HL-60 (cell line): ENCODE results near the gene MYH10.

Experiments used
- DNase-seq, 2 experiments: peaks; one replicate each; pipeline ENCODE4 v3.0.0-alpha.2; 2010 to 2020; ENCODE audit warnings: low read depth in 1 of 2, low spot score in 1 of 2
- H3K27ac ChIP-seq: fragments of 250-450 bp; sonication (Bioruptor Pico); replicated peaks from 2 replicates; pipeline ENCODE4 v1.5.1; 2020; ENCODE audit warnings: mild to moderate bottlenecking, moderate library complexity
- H3K27me3 ChIP-seq: fragments of 250-450 bp; sonication (Bioruptor Pico); 2 replicates; pipeline ENCODE4 v1.5.1; 2021; ENCODE audit warnings: mild to moderate bottlenecking, moderate library complexity; ENCODE audit not compliant: insufficient read depth, poor library complexity, severe bottlenecking
- H3K4me3 ChIP-seq: replicated peaks from 2 replicates; pipeline ENCODE4 v1.5.1; 2011; ENCODE audit warnings: mild to moderate bottlenecking, control low read depth, low read length; ENCODE audit not compliant: insufficient read depth
- GABPA ChIP-seq: IDR thresholded peaks from 2 replicates; pipeline ENCODE4 v1.6.1; 2012; ENCODE audit warnings: low read depth
- POLR2AphosphoS5 ChIP-seq: IDR thresholded peaks from 2 replicates; pipeline ENCODE4 v1.6.1; 2012; ENCODE audit warnings: low read depth
- SPI1 ChIP-seq: IDR thresholded peaks from 2 replicates; pipeline ENCODE4 v1.6.1; 2012; ENCODE audit warnings: low read depth, mild to moderate bottlenecking, borderline replicate concordance
- TF ChIP-seq, protein P1 (sequence below): IDR thresholded peaks from 2 replicates; pipeline ENCODE4 v1.6.1; 2012; ENCODE audit warnings: low read depth; ENCODE audit not compliant: insufficient replicate concordance
- TF ChIP-seq, protein P2 (sequence below): IDR thresholded peaks from one replicate; pipeline ENCODE4 v1.5.1; 2011; ENCODE audit warnings: low read length, control low read depth, inconsistent platforms; ENCODE audit not compliant: insufficient read depth

The MYH10 gene

DNA sequence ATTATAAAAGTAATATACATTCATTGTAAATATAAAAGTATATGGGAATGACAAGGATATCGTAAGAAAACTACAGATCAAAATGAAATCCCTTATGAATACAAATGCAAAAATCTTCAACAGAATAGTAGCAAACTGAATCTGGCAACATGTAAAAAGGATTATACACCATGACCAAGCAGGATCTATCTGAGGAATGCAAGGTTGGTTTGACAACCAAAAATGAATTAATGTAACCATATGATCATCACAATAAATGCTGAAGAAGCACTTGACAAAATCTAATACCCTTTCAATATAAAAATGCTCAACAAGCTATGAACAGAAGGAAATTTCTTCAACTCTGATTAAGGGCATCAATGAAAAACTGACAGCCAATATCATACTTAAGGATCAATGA is 146.1 kb downstream of the MYH10 start:
- Histone ChIP-seq H3K4me3 (no peak overlapping the region), H3K27ac (no peak overlapping the region), H3K27me3 (no peaks in the 10 kb centered on the region)
- no peak for DNase-seq
- TF ChIP-seq GABPA (no peak), SPI1 (no peak)
- TF ChIP-seq, protein P1, sequence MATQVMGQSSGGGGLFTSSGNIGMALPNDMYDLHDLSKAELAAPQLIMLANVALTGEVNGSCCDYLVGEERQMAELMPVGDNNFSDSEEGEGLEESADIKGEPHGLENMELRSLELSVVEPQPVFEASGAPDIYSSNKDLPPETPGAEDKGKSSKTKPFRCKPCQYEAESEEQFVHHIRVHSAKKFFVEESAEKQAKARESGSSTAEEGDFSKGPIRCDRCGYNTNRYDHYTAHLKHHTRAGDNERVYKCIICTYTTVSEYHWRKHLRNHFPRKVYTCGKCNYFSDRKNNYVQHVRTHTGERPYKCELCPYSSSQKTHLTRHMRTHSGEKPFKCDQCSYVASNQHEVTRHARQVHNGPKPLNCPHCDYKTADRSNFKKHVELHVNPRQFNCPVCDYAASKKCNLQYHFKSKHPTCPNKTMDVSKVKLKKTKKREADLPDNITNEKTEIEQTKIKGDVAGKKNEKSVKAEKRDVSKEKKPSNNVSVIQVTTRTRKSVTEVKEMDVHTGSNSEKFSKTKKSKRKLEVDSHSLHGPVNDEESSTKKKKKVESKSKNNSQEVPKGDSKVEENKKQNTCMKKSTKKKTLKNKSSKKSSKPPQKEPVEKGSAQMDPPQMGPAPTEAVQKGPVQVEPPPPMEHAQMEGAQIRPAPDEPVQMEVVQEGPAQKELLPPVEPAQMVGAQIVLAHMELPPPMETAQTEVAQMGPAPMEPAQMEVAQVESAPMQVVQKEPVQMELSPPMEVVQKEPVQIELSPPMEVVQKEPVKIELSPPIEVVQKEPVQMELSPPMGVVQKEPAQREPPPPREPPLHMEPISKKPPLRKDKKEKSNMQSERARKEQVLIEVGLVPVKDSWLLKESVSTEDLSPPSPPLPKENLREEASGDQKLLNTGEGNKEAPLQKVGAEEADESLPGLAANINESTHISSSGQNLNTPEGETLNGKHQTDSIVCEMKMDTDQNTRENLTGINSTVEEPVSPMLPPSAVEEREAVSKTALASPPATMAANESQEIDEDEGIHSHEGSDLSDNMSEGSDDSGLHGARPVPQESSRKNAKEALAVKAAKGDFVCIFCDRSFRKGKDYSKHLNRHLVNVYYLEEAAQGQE, result no peak
- TF ChIP-seq, protein P2, sequence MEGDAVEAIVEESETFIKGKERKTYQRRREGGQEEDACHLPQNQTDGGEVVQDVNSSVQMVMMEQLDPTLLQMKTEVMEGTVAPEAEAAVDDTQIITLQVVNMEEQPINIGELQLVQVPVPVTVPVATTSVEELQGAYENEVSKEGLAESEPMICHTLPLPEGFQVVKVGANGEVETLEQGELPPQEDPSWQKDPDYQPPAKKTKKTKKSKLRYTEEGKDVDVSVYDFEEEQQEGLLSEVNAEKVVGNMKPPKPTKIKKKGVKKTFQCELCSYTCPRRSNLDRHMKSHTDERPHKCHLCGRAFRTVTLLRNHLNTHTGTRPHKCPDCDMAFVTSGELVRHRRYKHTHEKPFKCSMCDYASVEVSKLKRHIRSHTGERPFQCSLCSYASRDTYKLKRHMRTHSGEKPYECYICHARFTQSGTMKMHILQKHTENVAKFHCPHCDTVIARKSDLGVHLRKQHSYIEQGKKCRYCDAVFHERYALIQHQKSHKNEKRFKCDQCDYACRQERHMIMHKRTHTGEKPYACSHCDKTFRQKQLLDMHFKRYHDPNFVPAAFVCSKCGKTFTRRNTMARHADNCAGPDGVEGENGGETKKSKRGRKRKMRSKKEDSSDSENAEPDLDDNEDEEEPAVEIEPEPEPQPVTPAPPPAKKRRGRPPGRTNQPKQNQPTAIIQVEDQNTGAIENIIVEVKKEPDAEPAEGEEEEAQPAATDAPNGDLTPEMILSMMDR, result no peak

DNA sequence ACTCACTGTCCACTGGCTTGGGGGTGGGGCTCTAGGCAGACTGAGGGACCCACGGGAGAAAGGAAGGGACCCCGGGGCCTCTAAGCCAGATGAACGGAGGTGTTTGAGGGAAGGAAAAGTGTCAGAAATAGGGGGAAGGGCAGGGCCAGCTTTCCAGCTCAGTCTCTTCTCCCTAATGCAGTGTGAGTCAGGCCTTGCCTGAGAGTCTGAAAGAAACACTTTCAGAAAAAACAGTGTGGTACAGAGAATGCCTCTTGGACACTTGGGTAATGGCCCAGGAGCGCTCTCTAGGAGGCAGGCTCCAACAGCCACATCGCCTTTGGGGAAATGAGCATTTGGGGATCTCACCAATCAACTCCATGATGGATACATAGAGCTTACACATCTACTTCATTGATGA is 148.0 kb downstream of the MYH10 start:
- no peak for DNase-seq
- TF ChIP-seq, protein P1, result no peak
- TF ChIP-seq POLR2AphosphoS5 (no peak), GABPA (no peak)
- TF ChIP-seq, protein P2, result no peak
- H3K27me3 ChIP-seq, result no peaks in the 10 kb centered on the region

DNA sequence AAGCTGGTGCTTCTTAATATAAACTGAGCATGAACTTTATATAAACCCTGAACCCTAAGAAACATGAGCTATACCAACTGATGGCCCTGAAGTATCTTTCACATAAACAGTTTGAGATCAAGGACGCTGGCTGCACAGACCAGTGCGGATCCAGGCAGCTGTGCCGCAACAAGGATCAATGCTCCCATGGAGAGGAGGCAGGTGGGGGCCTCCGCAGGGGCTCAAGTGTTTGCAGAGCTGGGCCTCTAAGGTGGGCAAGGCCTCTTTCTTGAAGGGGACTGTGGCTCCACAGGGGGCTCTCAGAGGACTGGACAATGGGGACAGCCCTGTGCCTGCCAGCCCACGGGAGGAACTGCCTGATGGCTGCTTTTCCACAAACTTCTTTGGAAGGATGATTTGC is 148.8 kb downstream of the MYH10 start:
- H3K4me3 ChIP-seq, result no peak overlapping the region
- TF ChIP-seq POLR2AphosphoS5 (no peak), SPI1 (no peak), GABPA (no peak)
- TF ChIP-seq, protein P1, result no peak
- TF ChIP-seq, protein P2, result no peak
- no peak for DNase-seq
- H3K27ac ChIP-seq, result no peak overlapping the region
- H3K27me3 ChIP-seq, result no peaks in the 10 kb centered on the region

More for the DNA sequence above, 148.0 kb downstream of the MYH10 start:
- H3K4me3 ChIP-seq, result no peak overlapping the region
- no peak overlapping the region for H3K27ac ChIP-seq
